Caco-2 (cell line): ENCODE results near the gene TGFB2. TPM values are rescaled to one million over a fixed set of nuclear protein-coding genes. Genes with fewer than 3 reads are reported as not detected.

Source experiments
- BruUV-seq: library from RNA; stranded (reverse); fragments of 400-500 nt; replicated peaks from 2 replicates; lab custom pipeline; 2021; lab: Mats Ljungman, UMichigan
- CTCF ChIA-PET: fragments of 300-600 bp; sonication (Branson Sonifier 250); formaldehyde crosslinking; loops from one replicate; lab custom pipeline; 2022; ENCODE audit warnings: antibody characterized with exemption; lab: Charles Lee
- POLR2A ChIA-PET: fragments of 300-600 bp; sonication (Branson Sonifier 250); formaldehyde crosslinking; loops from one replicate; lab custom pipeline; 2022; ENCODE audit warnings: antibody characterized with exemption; lab: Charles Lee
- DNase-seq, 2 experiments: peaks; one replicate each; pipeline versions ENCODE4 v3.0.0 to v3.0.0-alpha.2; 2020 to 2022
- H3K27me3 ChIP-seq: replicated peaks from 2 replicates; pipeline ENCODE4 v1.6.0; 2011; ENCODE audit warnings: low read length; ENCODE audit not compliant: control insufficient read depth, insufficient read depth
- H3K36me3 ChIP-seq: 2 replicates; pipeline ENCODE4 v1.5.1; 2011; ENCODE audit warnings: low read length; ENCODE audit not compliant: control insufficient read depth, insufficient read depth
- H3K4me1 ChIP-seq: fragments of 250-450 bp; sonication (Bioruptor Pico); 2 replicates; pipeline ENCODE4 v1.5.1; 2020; ENCODE audit warnings: mild to moderate bottlenecking
- H3K4me3 ChIP-seq: 2 replicates; pipeline ENCODE4 v1.5.1; 2011; ENCODE audit warnings: low read depth, mild to moderate bottlenecking, control low read depth, low read length
- H3K9me3 ChIP-seq: fragments of 250-450 bp; sonication (Bioruptor Pico); 2 replicates; pipeline ENCODE4 v1.5.1; 2020; ENCODE audit warnings: mild to moderate bottlenecking, moderate library complexity
- H3K27ac Mint-ChIP-seq: one replicate; pipeline ENCODE4 v1.8.0; 2022; ENCODE audit warnings: mixed read lengths; ENCODE audit not compliant: unreplicated experiment
- H3K27me3 Mint-ChIP-seq: one replicate; pipeline ENCODE4 v1.8.0; 2022; ENCODE audit warnings: mixed read lengths; ENCODE audit not compliant: insufficient read depth, unreplicated experiment
- H3K36me3 Mint-ChIP-seq: one replicate; pipeline ENCODE4 v1.8.0; 2022; ENCODE audit warnings: mild to moderate bottlenecking, mixed read lengths; ENCODE audit not compliant: insufficient read depth, unreplicated experiment
- H3K4me1 Mint-ChIP-seq: one replicate; pipeline ENCODE4 v1.8.0; 2022; ENCODE audit warnings: low read depth, mixed read lengths; ENCODE audit not compliant: unreplicated experiment
- H3K4me3 Mint-ChIP-seq: one replicate; pipeline ENCODE4 v1.8.0; 2022; ENCODE audit warnings: mild to moderate bottlenecking, moderate library complexity, mixed read lengths; ENCODE audit not compliant: unreplicated experiment
- H3K9me3 Mint-ChIP-seq: one replicate; pipeline ENCODE4 v1.8.0; 2022; ENCODE audit warnings: mixed read lengths; ENCODE audit not compliant: unreplicated experiment
- intact Hi-C: fragments of 100-400 bp; cut with micrococcal nuclease; formaldehyde crosslinking; loops from one replicate; pipeline ENCODE4 v1.10.0; 2022; ENCODE audit not compliant: unreplicated experiment
- total RNA-seq: library from RNA; stranded (reverse); gene quantifications from 2 replicates; pipeline ENCODE4 v1.2.3, GENCODE V29; 2022
- TF ChIP-seq, protein P1 (sequence below), 2 experiments: fragments of 200-600 bp in 1 of 2; IDR thresholded peaks; 1 replicate in 1 of 2; 2 replicates in 1 of 2; pipeline versions ENCODE4 v1.5.1 to v1.8.0; 2011 to 2022; ENCODE audit warnings: antibody characterized with exemption in 1 of 2, control low read depth in 1 of 2, inconsistent platforms in 1 of 2, low read depth in 1 of 2, low read length in 1 of 2, mild to moderate bottlenecking in 1 of 2, moderate library complexity in 1 of 2; ENCODE audit not compliant: insufficient read depth in 1 of 2, severe bottlenecking in 1 of 2, unreplicated experiment in 1 of 2

Gene TGFB2
- total RNA-seq, 1 experiment from 2014 or later: 14.2 TPM

DNA sequence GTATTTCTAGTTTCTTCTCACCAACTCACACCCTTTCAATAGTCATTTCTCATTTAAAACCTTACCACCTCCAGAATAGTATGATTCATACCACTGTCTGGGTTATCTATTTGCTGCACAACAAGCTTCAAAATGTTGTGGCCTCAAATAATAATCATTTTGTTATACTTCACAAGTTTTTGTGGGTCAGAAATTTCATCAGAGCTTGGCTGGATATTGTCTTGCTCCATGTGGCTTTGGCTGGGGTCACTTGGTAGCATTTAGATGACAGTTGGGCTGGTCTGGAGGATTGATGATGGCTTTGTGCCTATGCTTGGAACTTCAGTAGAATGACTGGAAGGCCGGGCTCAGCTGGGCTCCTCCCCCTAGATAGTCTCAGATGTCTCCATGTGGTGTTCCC is 66.0 kb downstream of the TGFB2 start:
- Mint-ChIP-seq H3K4me3 (no peak overlapping the region), H3K9me3 (no peaks in the 10 kb centered on the region), H3K27me3 (no peaks in the 10 kb centered on the region), H3K27ac (no peak overlapping the region), H3K4me1 (no peaks in the 10 kb centered on the region), H3K36me3 (peaks cover 2% of the 10 kb centered on the region)
- H3K27me3 ChIP-seq: no peaks in the 10 kb centered on the region
- intact Hi-C loops: no loop called here
- ChIA-PET CTCF (no interaction called here), POLR2A (no interaction called here)
- TF ChIP-seq, protein P1, sequence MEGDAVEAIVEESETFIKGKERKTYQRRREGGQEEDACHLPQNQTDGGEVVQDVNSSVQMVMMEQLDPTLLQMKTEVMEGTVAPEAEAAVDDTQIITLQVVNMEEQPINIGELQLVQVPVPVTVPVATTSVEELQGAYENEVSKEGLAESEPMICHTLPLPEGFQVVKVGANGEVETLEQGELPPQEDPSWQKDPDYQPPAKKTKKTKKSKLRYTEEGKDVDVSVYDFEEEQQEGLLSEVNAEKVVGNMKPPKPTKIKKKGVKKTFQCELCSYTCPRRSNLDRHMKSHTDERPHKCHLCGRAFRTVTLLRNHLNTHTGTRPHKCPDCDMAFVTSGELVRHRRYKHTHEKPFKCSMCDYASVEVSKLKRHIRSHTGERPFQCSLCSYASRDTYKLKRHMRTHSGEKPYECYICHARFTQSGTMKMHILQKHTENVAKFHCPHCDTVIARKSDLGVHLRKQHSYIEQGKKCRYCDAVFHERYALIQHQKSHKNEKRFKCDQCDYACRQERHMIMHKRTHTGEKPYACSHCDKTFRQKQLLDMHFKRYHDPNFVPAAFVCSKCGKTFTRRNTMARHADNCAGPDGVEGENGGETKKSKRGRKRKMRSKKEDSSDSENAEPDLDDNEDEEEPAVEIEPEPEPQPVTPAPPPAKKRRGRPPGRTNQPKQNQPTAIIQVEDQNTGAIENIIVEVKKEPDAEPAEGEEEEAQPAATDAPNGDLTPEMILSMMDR (IDR thresholded peaks at IDR 0.05; ENCODE audit: insufficient read depth in 1 of 2, low read depth in 1 of 2, low read length in 1 of 2, severe bottlenecking in 1 of 2, unreplicated experiment in 1 of 2): no peak
- no peaks in the 10 kb centered on the region for H3K36me3 ChIP-seq
- BruUV-seq: no TSS peak
- DNase-seq: no peak
- no peaks in the 10 kb centered on the region for H3K9me3 ChIP-seq
- H3K4me3 ChIP-seq: no peak overlapping the region
- H3K4me1 ChIP-seq: no peaks in the 10 kb centered on the region

- no peaks in the 10 kb centered on the region for H3K9me3 ChIP-seq
- DNase-seq: no peak
- H3K27me3 ChIP-seq: no peaks in the 10 kb centered on the region
- H3K4me3 ChIP-seq: no peak overlapping the region
- Mint-ChIP-seq H3K27ac (no peak overlapping the region), H3K4me3 (no peak overlapping the region), H3K4me1 (no peaks in the 10 kb centered on the region), H3K27me3 (no peaks in the 10 kb centered on the region), H3K36me3 (peaks cover 13% of the 10 kb centered on the region), H3K9me3 (peaks cover 9% of the 10 kb centered on the region)
- intact Hi-C loops: no loop called here
- POLR2A ChIA-PET: no interaction called here
- CTCF ChIA-PET: no interaction called here
- H3K36me3 ChIP-seq: no peaks in the 10 kb centered on the region
- TF ChIP-seq, protein P1 (IDR thresholded peaks at IDR 0.05; ENCODE audit: insufficient read depth in 1 of 2, low read depth in 1 of 2, low read length in 1 of 2, severe bottlenecking in 1 of 2, unreplicated experiment in 1 of 2): no peak
- BruUV-seq: no TSS peak
- H3K4me1 ChIP-seq: no peaks in the 10 kb centered on the region
These were observed 67.0 kb downstream of the TGFB2 start for GRCh38 chr1:218412171-218412570.

DNA sequence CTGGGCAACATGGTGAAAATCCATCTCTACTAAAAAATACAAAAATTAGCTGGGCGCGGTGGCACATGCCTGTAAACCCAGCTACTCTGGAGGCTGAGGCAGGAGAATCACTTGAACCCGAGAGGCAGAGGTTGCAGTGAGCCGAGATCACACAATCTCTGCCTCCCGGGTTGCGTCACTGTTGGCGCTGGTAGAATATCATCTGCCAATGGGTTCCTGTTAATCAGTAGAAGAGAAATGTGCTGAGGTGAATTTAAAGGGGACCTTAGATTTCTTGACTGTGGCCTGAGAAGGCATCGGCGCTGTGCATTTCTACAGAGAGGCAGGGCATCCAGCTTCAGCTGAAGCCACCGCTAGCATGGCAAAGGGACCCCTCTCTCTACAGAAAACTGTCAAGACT is 68.0 kb downstream of the TGFB2 start:
- H3K27me3 Mint-ChIP-seq: no peaks in the 10 kb centered on the region
- ChIA-PET POLR2A (no interaction called here), CTCF (no interaction called here)
- H3K27me3 ChIP-seq: no peaks in the 10 kb centered on the region
- TF ChIP-seq, protein P1 (IDR thresholded peaks at IDR 0.05; ENCODE audit: insufficient read depth in 1 of 2, low read depth in 1 of 2, low read length in 1 of 2, severe bottlenecking in 1 of 2, unreplicated experiment in 1 of 2): no peak
- no peaks in the 10 kb centered on the region for H3K36me3 ChIP-seq
- no peaks in the 10 kb centered on the region for H3K4me1 Mint-ChIP-seq
- peaks cover 11% of the 10 kb centered on the region for H3K9me3 Mint-ChIP-seq
- no TSS peak for BruUV-seq
- 0 out of 2 replicates have a peak, but pooled peaks cover 6% of the 10 kb centered on the region for H3K9me3 ChIP-seq
- no peak overlapping the region for H3K27ac Mint-ChIP-seq
- intact Hi-C loops: no loop called here
- H3K4me3 Mint-ChIP-seq: no peak overlapping the region
- peaks cover 21% of the 10 kb centered on the region for H3K36me3 Mint-ChIP-seq
- no peak for DNase-seq
- H3K4me3 ChIP-seq: no peak overlapping the region
- H3K4me1 ChIP-seq: no peaks in the 10 kb centered on the region
